ENCODE data around the gene COASY.

COASY gene

DNA sequence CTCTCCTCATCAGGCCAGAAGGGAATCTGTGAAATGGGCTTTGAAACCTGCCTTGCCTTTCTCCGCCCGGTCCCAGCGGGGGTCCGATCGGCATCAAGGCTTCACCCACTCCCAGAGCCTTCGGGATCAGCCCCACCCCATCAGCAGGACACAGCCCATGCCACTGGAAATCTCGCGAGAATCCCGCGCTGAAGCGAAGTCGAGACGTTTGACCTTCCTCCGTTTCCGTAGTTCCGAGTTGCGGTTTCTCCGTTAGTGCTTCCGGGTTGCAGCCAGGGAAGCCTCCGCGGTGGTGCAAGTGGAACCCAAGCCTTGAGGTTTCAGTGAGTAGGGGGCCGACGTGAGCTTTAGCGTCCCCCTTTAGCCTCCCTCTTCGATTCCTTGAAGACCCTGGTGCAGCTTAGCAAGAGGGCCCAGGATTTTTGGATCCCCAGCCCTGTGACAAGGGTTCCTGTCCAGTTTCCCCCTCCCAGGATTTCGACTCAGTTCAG, at the start of gene COASY:
TSS of gene COASY (plus strand) at position 252 of the 491 bp plus-strand sequence. CDS start 475 bp downstream, outside the sequence.
- peak; percentile 87 to 94 for DNase-seq (ENCODE audit: low read depth in 2 of 2)

- DNase-seq (ENCODE audit: low read depth in 2 of 2) = no peak
Measured at GRCh38 chr17:42512246-42512645, 49.7 kb upstream of the COASY start.

DNA sequence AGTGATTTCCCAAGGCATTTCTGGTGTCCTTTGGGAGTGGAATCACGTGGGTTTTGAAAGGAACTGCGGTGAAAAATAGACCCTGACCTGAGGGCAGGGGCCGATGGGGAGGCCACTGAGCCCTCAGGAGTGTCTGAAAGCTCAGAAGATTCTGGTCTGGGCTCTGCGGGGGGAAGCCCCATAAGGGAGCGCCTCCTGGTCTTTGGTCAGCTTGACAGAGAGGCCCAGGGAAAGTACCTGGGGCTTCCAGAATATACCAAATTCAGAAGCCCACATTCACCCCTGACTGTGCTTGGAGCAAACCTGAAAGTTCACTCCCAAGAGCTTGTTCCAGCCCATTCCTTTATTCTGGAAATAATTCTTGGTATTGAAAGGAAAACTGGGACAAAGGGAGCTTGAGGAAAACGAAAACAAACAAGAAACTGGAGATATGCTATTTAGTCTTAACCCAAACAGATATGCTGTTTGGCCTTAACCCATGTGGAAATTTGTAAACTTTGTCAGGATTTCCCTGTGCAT, 49.2 kb upstream of the COASY start:
- DNase-seq (ENCODE audit: low read depth in 2 of 2) = no peak

- no peak for DNase-seq (ENCODE audit: low read depth in 2 of 2)
Measured at GRCh38 chr17:42513686-42514085, 48.3 kb upstream of the COASY start.

DNA sequence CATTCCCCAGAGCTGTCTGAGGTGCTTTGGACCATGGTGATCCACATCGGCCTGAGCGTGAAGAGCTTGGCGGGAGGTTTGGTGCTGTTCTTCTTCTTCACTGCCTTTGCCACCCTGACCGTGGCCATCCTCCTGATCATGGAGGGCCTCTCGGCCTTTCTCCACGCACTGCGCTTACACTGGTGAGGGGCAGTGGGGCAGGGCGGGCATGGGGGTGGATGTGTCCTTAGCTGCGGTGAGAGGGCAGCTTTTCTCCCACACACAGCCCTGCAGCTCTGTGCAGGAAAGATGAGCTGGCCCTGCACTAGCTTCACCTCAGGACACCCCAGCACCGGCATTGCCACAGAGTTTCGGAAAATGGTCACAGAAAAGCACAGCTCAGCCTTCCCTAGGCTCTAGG, 47.7 kb upstream of the COASY start:
- no peak for DNase-seq (ENCODE audit: low read depth in 2 of 2)

- no peak for DNase-seq (ENCODE audit: low read depth in 2 of 2)
Measured at GRCh38 chr17:42514867-42515266, 47.1 kb upstream of the COASY start.

- DNase-seq (ENCODE audit: low read depth in 2 of 2) = peak; percentile 57 to 80
Measured at GRCh38 chr17:42517516-42517915, 44.4 kb upstream of the COASY start.

DNA sequence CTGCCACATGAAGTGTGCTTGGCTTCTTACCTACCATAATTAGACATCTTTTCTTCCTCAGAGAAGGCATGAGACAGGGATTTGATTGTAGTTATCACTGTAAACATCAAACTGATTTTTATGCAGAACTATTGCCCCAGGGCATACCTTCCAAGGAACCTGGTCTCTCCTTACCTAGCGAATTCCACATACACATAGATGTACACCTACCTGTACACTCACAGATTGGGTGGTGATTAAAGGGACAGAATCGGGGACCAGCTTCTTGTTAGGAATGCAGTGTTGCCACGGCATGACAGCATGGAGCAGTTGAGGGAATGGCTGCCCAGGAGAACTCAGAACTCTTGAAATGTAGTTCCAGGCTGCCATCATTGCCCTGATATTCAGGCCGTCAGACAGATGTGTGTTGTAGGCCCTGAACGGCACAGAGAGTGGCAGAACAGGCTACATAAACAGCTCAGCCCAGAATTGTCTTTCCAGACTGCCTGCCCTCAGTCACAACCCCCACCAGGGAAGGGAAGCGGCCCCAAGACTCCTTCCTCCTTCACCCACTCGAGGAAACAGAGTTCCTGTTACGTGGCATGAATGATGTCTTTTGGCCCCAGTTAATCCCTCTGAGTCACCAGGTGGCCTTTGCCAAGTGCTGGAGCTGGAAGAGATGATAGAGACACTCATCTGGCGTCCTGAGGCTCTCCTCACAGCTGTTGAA, 43.7 kb upstream of the COASY start:
- no peak for DNase-seq (ENCODE audit: low read depth in 2 of 2)

GRCh38 chr17:42518755-42519545, 43.0 kb upstream of the COASY start:
- DNase-seq (ENCODE audit: low read depth in 2 of 2) = no peak

DNA sequence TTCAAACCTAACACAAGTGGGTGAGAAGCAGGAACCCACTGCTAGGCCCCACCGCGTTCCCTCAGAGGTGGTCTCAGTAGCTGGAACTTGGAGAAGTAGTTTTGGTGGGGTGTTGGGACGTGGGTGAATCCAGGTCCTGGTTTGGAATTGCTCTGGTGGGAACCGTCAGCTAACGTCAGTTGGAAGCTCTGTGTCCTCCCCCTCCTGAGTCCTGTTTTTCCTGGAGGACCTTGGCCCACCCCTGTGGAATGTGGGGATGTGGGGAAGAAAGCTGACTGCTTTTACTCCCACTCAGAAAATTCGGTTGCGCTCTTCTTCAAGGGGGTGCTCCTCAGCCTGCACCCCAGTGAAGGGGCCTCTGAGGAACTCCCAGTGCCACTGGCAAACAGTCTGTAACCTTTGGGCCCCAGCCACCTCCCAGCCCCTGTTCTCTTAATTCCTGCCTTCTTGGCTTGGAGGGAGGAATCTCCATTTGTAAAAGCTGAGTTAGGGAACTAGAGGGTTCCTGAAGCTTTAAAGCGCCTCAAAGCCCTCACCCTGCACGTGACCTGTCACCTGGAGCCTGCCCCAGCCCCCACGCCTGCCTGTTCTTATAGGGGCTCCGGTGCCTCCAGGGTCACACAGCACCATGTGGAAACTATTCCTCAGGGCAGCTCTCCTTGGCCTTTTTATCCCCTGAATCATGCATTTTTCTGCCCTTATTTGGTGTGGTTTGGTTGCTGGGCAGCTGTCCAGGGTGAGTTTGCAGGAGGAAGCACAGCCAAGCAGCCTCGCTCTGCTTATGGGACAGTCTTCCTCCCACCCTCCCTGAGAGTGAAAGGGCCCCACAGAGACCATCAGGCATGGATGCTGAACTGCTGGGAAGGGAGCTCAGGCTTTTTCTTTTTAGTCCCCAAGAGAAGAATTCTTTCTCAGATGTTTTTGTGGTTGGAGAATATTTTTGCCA, 42.1 kb upstream of the COASY start:
- no peak for DNase-seq (ENCODE audit: low read depth in 2 of 2)

GRCh38 chr17:42520540-42520951, 41.4 kb upstream of the COASY start:
- no peak for DNase-seq (ENCODE audit: low read depth in 2 of 2)

GRCh38 chr17:42521036-42521435, 40.9 kb upstream of the COASY start:
- DNase-seq (ENCODE audit: low read depth in 2 of 2) = no peak

DNA sequence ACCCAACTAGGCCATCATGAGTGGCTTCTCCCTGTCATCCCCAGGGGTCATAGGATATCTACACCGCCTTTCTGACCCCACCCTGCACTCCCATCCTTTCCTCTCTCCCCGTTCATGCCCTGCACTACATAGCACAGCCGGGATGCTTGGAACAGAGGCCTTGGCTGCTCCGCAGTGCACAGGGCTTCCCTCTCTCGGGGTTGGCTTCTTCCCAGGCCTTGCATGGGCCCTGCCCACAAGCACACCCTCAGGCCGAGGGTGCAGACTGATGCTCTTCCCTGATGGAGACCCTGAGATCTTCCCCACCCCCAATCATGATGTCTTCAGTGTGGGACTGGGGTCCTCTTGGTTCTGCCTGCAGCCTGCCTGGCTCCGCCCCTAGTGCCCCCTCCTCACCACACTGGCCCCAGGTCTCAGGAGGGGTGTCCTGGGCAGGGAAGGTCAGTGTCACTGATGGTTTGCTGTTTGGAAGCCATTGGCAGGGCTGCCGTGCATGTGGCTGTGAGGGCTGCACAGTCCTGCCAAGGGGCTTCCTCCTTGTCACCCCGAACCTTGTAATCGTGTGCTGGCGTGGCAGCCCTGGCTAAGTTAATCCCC, 40.2 kb upstream of the COASY start:
- no peak for DNase-seq (ENCODE audit: low read depth in 2 of 2)

- DNase-seq (ENCODE audit: low read depth in 2 of 2) = no peak
Measured at GRCh38 chr17:42522263-42522790, 39.6 kb upstream of the COASY start.

GRCh38 chr17:42522798-42523278, 39.1 kb upstream of the COASY start:
- DNase-seq (ENCODE audit: low read depth in 2 of 2) = no peak

- DNase-seq (ENCODE audit: low read depth in 2 of 2) = no peak
Measured at GRCh38 chr17:42525221-42525620, 36.7 kb upstream of the COASY start.

DNA sequence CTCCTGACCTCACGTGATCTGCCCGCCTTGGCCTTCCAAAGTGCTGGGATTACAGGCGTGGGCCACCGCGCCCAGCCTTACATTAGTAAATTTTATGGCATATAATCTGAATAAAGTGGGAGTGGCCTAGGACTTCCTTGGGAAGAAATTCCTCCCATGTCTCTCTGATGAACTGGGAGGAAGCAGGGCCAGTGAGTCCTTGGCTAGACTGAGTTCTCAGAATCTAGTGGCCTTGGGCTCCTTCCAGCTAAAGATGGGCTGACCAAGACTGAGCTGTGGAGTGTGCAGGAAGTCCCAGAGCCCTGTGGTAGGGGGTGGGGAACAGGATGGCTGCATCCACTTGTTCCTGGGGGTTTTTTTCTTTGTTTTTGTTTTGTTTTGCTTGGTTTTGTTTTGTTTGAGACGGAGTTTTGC, 35.9 kb upstream of the COASY start:
- no peak for DNase-seq (ENCODE audit: low read depth in 2 of 2)

DNA sequence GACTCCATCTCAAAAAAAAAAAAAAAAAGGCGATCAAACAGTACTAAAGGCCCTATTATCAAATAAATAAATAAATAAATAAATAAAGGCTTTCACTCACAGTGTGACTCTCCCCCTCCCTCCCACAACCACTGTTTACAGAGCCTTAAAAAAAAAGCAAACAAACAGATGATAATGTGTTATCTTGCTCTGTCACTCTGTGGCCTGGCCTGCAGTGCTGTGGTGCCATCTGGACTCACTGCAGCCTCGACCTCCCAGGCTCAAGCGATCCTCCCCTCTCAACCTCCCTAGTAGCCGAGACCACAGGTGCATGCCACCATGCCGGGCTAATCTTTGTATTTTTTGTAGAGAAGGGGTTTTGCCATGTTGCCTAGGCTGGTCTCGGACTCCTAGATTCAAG, 34.0 kb upstream of the COASY start:
- DNase-seq (ENCODE audit: low read depth in 2 of 2) = no peak

GRCh38 chr17:42529061-42529460, 32.9 kb upstream of the COASY start:
- DNase-seq (ENCODE audit: low read depth in 2 of 2) = no peak

- no peak for DNase-seq (ENCODE audit: low read depth in 2 of 2)
Measured at GRCh38 chr17:42530952-42531454, 30.9 kb upstream of the COASY start.

Measured in stimulated activated CD4-positive, alpha-beta T cell treated with anti-CD3 and anti-CD28 coated beads, Interleukin-12 subunit alpha, Interleukin-12 subunit beta, amount 100 ng/mL, for 24 hours (primary cell).